GM23248 (cell line): ENCODE results near the gene EHMT2. TPM values are rescaled to one million over a fixed set of nuclear protein-coding genes. Genes with fewer than 3 reads are reported as not detected.
"Not testable (repeated sequence)": the region's sequence is repeated elsewhere in the genome, so short reads cannot be mapped to it uniquely, and the experiment has no call there.

Source experiments
- DNase-seq: peaks from one replicate; pipeline ENCODE4 v3.0.0-alpha.2; 2015
- H2AFZ ChIP-seq: fragments of 200-600 bp; sonication (generic); 2 replicates; pipeline ENCODE4 v1.6.1; 2016; ENCODE audit warnings: antibody characterized with exemption
- H3F3A ChIP-seq: fragments of 200-600 bp; sonication (generic); 2 replicates; pipeline ENCODE4 v1.6.1; 2016; ENCODE audit warnings: mild to moderate bottlenecking, antibody characterized with exemption, mixed run types; ENCODE audit not compliant: insufficient read depth
- H3K27ac ChIP-seq: fragments of 200-600 bp; sonication (generic); 2 replicates; pipeline ENCODE4 v1.5.1; 2016; ENCODE audit warnings: mild to moderate bottlenecking
- H3K27me3 ChIP-seq: fragments of 200-600 bp; sonication (generic); replicated peaks from 2 replicates; pipeline ENCODE4 v1.6.1; 2016; ENCODE audit warnings: mild to moderate bottlenecking; ENCODE audit not compliant: insufficient read depth
- H3K36me3 ChIP-seq: fragments of 200-600 bp; sonication (generic); 2 replicates; pipeline ENCODE4 v1.6.1; 2016; ENCODE audit warnings: low read depth, mild to moderate bottlenecking
- H3K4me1 ChIP-seq: fragments of 200-600 bp; sonication (generic); 2 replicates; pipeline ENCODE4 v1.6.1; 2016; ENCODE audit warnings: mild to moderate bottlenecking; ENCODE audit not compliant: insufficient read depth
- H3K4me2 ChIP-seq: fragments of 200-600 bp; sonication (generic); one replicate; pipeline ENCODE4 v1.6.1; 2016; ENCODE audit warnings: mild to moderate bottlenecking; ENCODE audit not compliant: unreplicated experiment
- H3K4me3 ChIP-seq: fragments of 200-600 bp; sonication (generic); 2 replicates; pipeline ENCODE4 v1.5.1; 2016; ENCODE audit warnings: mild to moderate bottlenecking
- H3K79me2 ChIP-seq: fragments of 200-600 bp; sonication (generic); 2 replicates; pipeline ENCODE4 v1.6.1; 2016; ENCODE audit warnings: mild to moderate bottlenecking; ENCODE audit not compliant: insufficient read depth
- H3K9ac ChIP-seq: fragments of 200-600 bp; sonication (generic); 2 replicates; pipeline ENCODE4 v1.6.1; 2016; ENCODE audit warnings: mild to moderate bottlenecking
- H3K9me2 ChIP-seq: fragments of 200-600 bp; sonication (generic); 2 replicates; pipeline ENCODE4 v1.6.1; 2016; ENCODE audit warnings: mixed run types, mild to moderate bottlenecking, moderate library complexity; ENCODE audit not compliant: insufficient read depth
- H3K9me3 ChIP-seq: fragments of 200-600 bp; sonication (generic); one replicate; pipeline ENCODE4 v1.6.1; 2017; ENCODE audit warnings: low read depth
- H4K20me1 ChIP-seq: fragments of 200-600 bp; sonication (generic); 2 replicates; pipeline ENCODE4 v1.6.0; 2016; ENCODE audit not compliant: insufficient read depth
- EZH2 ChIP-seq: fragments of 200-600 bp; sonication (generic); IDR thresholded peaks from 2 replicates; pipeline ENCODE4 v1.6.1; 2018; ENCODE audit warnings: antibody characterized with exemption, mild to moderate bottlenecking; ENCODE audit not compliant: insufficient read depth, poor library complexity, severe bottlenecking
- EZH2phosphoT487 ChIP-seq: fragments of 200-600 bp; sonication (generic); IDR thresholded peaks from 2 replicates; pipeline ENCODE4 v1.6.1; 2018; ENCODE audit warnings: antibody characterized with exemption, moderate library complexity, mild to moderate bottlenecking, low read depth; ENCODE audit not compliant: insufficient read depth
- WGBS, 2 experiments: methylation state at CpG; one replicate each; pipeline ENCODE4 v1.1.6; 2015 to 2017; ENCODE audit warnings: low lambda C conversion rate in 2 of 2, low coverage in 1 of 2; ENCODE audit errors: missing lambda C conversion rate in 2 of 2; 5-methylcytosine and 5-hydroxymethylcytosine counted together
- in situ Hi-C: fragments of 300-500 bp; cut with MboI; formaldehyde crosslinking; loops from 2 replicates; pipeline ENCODE4 v1.15.0; 2020
- polyA plus RNA-seq: library from polyadenylated mRNA; unstranded; fragments of >200 nt; fragmentation: Nextera tagmentation; extraction: Ambion mirVana; gene quantifications from 2 replicates; pipeline ENCODE4 v1.2.1, GENCODE V29; 2016
- total RNA-seq: library from RNA; depleted of rRNA; stranded (reverse); fragments of >200 nt; shearing (Covaris generic); gene quantifications from 2 replicates; pipeline ENCODE4 v1.2.3, GENCODE V29; 2014

The EHMT2 gene
- total and polyA plus RNA-seq, 2 experiments from 2014 or later = 27.5 to 41.5 TPM

- Histone ChIP-seq H3K9me3 (no peaks in the 10 kb centered on the region), H3K79me2 (peaks cover 11% of the 10 kb centered on the region), H2AFZ (no peak overlapping the region), H3K27ac (no peak overlapping the region), H3K27me3 (no peaks in the 10 kb centered on the region), H3K9ac (no peak overlapping the region), H3F3A (0 out of 2 replicates have a peak, but pooled peaks cover 7% of the 10 kb centered on the region), H3K4me1 (peaks cover 11% of the 10 kb centered on the region), H3K9me2 (no peaks in the 10 kb centered on the region), H4K20me1 (no peaks in the 10 kb centered on the region), H3K36me3 (no peaks in the 10 kb centered on the region), H3K4me2 (no peak overlapping the region), H3K4me3 (no peak overlapping the region)
- no peak for TF ChIP-seq EZH2
- no peak for TF ChIP-seq EZH2phosphoT487
- in situ Hi-C loops = no loop called here
- DNase-seq = no peak
- WGBS, 2 experiments = 83 to 85% methylated on average over 21 of the region's 21 CpGs
Observed at GRCh38 chr6:31865205-31866118, 32.0 kb downstream of the EHMT2 start.

GRCh38 chr6:31864818-31865204 lies 32.7 kb downstream of the EHMT2 start:
- no peaks in the 10 kb centered on the region for H3K9me3 ChIP-seq
- no peak overlapping the region for H2AFZ ChIP-seq
- in situ Hi-C loops = no loop called here

GRCh38 chr6:31864123-31864562 lies 33.4 kb downstream of the EHMT2 start:
- H3K27me3 ChIP-seq, in situ Hi-C loops, H3K9me2 ChIP-seq, H4K20me1 ChIP-seq, H3K36me3 ChIP-seq, H3F3A ChIP-seq, H3K9me3 ChIP-seq, DNase-seq: not testable (repeated sequence)
- Histone ChIP-seq H3K4me1 (peaks cover 11% of the 10 kb centered on the region), H3K27ac (peak overlapping the region; percentile 81), H3K4me2 (peak overlapping the region; percentile 88), H3K79me2 (peaks cover 11% of the 10 kb centered on the region), H3K9ac (peak overlapping the region; percentile 76), H3K4me3 (peak overlapping the region; percentile 90), H2AFZ (peak overlapping the region; percentile 94)
- WGBS, 2 experiments = 5 to 7% methylated on average over 16 of the region's 16 CpGs

More at GRCh38 chr6:31864818-31865204, 32.7 kb downstream of the EHMT2 start:
- no peak overlapping the region for H3K4me2 ChIP-seq
- DNase-seq = no peak
- no peaks in the 10 kb centered on the region for H3K36me3 ChIP-seq
- no peaks in the 10 kb centered on the region for H3K9me2 ChIP-seq
- peaks cover 11% of the 10 kb centered on the region for H3K79me2 ChIP-seq
- no peak overlapping the region for H3K4me3 ChIP-seq
- no peaks in the 10 kb centered on the region for H4K20me1 ChIP-seq
- H3K27ac ChIP-seq = no peak overlapping the region
- no peaks in the 10 kb centered on the region for H3K27me3 ChIP-seq
- H3K9ac ChIP-seq = no peak overlapping the region
- 84 to 87% methylated on average over 8 of the region's 8 CpGs for WGBS, 2 experiments
- TF ChIP-seq EZH2 = no peak
- TF ChIP-seq EZH2phosphoT487 = no peak
- H3F3A ChIP-seq = 0 out of 2 replicates have a peak, but pooled peaks cover 7% of the 10 kb centered on the region
- H3K4me1 ChIP-seq = peaks cover 11% of the 10 kb centered on the region

GRCh38 chr6:31862344-31863235 lies 34.9 kb downstream of the EHMT2 start, which contains the start of gene NEU1:
TSS of gene NEU1 (minus strand) at chr6:31862821. CDS start at chr6:31862776, 45 bp downstream.
- TF ChIP-seq EZH2 = no peak
- TF ChIP-seq EZH2phosphoT487 = no peak
- H3F3A ChIP-seq = 0 out of 2 replicates have a peak, but pooled peaks cover 7% of the 10 kb centered on the region

More at GRCh38 chr6:31862344-31863235, 34.9 kb downstream of the EHMT2 start, which contains the start of gene NEU1:
- H4K20me1 ChIP-seq = no peaks in the 10 kb centered on the region
- H2AFZ ChIP-seq = peak within 1 kb of the TSS; percentile 94
- DNase-seq = peak; percentile 100
- in situ Hi-C loops = no loop called here
- peaks cover 11% of the 10 kb centered on the region for H3K4me1 ChIP-seq
- H3K4me3 ChIP-seq = peak within 1 kb of the TSS; percentile 90
- peak within 1 kb of the TSS; percentile 96 for H3K4me2 ChIP-seq
- no peaks in the 10 kb centered on the region for H3K9me2 ChIP-seq
- H3K36me3 ChIP-seq = no peaks in the 10 kb centered on the region; the same call in 1 of the 2 replicates
- H3K9ac ChIP-seq = peak within 1 kb of the TSS; percentile 82
- 0 to 1% methylated on average over 48 to 57 of the region's 64 CpGs for WGBS, 2 experiments
- H3K27me3 ChIP-seq = no peaks in the 10 kb centered on the region
- H3K27ac ChIP-seq = peak within 1 kb of the TSS; percentile 81
- peaks cover 11% of the 10 kb centered on the region for H3K79me2 ChIP-seq
- no peaks in the 10 kb centered on the region for H3K9me3 ChIP-seq
